Measurements from ENCODE around the gene AKAP6. TPM values are rescaled to one million over a fixed set of nuclear protein-coding genes. Genes with fewer than 3 reads are reported as not detected.

Gene AKAP6
- total RNA-seq, 1 donor from 2014 or later = 0.51 TPM

DNA sequence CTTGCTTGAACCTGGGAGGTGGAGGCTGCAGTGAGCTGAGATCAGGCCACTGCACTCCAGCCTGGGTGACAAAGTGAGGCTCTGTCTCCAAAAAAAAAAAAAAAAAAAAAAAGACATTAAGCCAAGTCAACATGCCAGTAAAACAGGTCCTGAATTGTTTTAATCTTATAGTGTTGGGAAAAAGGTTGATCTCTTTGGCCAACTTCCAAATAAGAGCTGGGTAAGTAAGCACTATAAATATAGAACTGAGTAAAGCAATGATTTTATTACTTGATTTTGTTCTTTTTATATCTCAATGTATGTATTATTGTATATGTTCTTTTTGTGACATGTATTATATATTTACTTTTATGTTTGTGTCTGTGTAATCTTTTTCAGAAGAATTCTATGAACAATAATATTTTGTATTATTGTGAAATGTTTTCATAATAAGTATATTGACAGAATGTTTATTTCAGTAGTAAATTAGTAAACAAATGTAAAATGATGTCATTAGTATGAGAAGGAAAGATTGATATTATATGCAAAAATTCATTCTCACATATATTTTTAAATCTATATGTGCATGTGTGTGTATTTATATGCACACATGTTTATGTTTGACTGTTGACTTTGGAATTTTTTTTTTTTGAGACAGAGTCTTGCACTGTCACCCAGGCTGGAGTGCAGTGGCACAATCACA lies 9.6 kb upstream of the AKAP6 start:
- H3K4me3 Mint-ChIP-seq = no peak overlapping the region
- no peaks in the 10 kb centered on the region for H3K36me3 Mint-ChIP-seq (ENCODE audit: low read depth)
- no peaks in the 10 kb centered on the region for H3K9me3 Mint-ChIP-seq
- H3K4me1 Mint-ChIP-seq = no peaks in the 10 kb centered on the region
- no peak for DNase-seq
- intact Hi-C loops (cut with micrococcal nuclease) = no loop called here
- H3K27me3 Mint-ChIP-seq = no peaks in the 10 kb centered on the region
- H3K27ac Mint-ChIP-seq = no peak overlapping the region

DNA sequence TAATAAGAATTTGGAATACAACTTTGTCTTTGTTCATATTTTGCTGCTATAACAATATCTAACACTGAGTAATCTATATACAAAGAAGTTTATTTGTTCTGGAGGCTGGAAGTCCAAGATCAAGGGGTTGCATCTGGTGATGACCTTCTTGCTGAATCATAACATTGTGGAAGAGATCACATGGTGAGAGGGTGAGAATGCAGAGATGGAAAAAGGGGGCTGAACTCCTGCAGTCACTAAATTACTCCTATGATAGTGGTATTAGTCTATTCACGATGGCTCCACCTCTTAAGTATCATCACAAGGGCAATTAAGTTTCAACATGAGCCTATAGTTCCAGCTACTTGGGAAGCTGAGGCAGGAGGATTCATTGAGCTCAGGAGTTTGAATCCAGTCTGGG lies 4.5 kb upstream of the AKAP6 start:
- no peaks in the 10 kb centered on the region for H3K4me1 Mint-ChIP-seq
- H3K27ac Mint-ChIP-seq = no peak overlapping the region
- H3K4me3 Mint-ChIP-seq = no peak overlapping the region

DNA sequence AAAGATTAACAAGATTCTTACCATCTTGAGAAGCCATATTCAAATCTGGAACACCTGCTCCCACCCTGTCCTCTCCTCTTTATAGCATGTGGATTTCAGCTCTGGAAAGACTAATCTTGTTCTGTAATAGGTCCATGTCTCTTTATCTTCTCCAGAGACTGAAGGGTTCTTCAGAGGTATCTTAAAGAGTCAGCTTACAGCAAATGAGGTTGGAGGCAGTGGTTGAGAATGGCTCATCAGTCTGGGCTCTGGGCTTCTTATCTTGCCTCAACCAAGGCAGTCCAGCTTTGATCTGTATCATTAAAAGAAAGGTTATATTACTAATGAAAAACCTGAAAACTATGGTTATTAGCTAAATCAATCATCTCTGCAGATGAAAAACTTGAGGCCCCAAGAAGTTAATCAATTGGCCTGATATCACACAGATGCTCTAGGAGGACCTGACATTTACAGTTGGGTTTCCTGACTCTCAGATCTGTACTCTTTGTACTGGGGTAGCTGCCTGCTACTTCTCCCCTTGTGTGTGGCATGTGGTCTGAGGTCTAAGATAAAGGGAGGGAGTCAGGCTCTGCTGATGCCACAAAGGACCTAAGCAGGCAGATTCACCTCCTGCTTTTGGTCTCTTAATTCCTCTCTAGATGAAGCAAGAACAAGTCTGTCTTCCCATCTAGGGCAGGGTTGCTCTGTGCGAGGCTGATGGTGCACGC lies 1.7 kb upstream of the AKAP6 start:
- intact Hi-C loops (cut with micrococcal nuclease) = no loop called here
- DNase-seq = no peak
- Mint-ChIP-seq H3K27ac (no peak overlapping the region), H3K4me1 (no peaks in the 10 kb centered on the region), H3K27me3 (no peaks in the 10 kb centered on the region), H3K4me3 (no peak overlapping the region), H3K36me3 (ENCODE audit: low read depth) (no peaks in the 10 kb centered on the region), H3K9me3 (no peaks in the 10 kb centered on the region)

More for the DNA sequence above, 4.5 kb upstream of the AKAP6 start:
- DNase-seq = no peak
- Mint-ChIP-seq H3K9me3 (no peaks in the 10 kb centered on the region), H3K36me3 (ENCODE audit: low read depth) (no peaks in the 10 kb centered on the region), H3K27me3 (no peaks in the 10 kb centered on the region)
- intact Hi-C loops (cut with micrococcal nuclease) = no loop called here

DNA sequence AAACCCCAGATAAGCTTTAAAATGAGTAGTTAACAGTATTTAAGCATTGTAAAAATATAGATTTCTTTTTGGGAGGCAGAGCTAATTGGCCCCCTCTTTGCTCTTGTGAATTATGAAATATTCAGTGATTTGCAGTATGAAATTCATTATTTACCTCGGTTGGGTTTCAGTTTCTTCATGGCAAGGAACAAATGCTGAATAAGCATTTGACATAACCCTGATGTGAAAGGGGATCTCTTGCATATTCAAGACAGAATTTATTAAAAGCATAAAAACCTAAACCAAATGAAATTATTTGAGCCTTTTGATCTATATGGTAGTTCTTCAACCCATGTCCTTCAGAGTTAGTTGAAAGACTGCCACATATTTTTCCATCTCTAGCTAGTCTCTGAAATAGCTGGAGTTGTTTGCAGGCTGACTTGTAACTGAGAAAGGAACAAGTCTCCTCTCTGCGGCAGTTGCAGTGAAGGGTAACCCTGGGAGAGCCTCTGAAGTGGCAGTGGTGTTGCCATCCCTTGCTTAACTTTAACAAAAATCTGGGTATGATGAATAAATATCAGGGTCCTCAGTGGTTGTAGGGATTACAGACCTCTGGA lies 690 bp downstream of the AKAP6 start:
- Mint-ChIP-seq H3K9me3 (no peaks in the 10 kb centered on the region), H3K27me3 (no peaks in the 10 kb centered on the region), H3K36me3 (ENCODE audit: low read depth) (no peaks in the 10 kb centered on the region), H3K4me1 (no peaks in the 10 kb centered on the region), H3K27ac (no peak overlapping the region), H3K4me3 (no peak overlapping the region)
- DNase-seq = no peak
- intact Hi-C loops (cut with micrococcal nuclease) = no loop called here

DNA sequence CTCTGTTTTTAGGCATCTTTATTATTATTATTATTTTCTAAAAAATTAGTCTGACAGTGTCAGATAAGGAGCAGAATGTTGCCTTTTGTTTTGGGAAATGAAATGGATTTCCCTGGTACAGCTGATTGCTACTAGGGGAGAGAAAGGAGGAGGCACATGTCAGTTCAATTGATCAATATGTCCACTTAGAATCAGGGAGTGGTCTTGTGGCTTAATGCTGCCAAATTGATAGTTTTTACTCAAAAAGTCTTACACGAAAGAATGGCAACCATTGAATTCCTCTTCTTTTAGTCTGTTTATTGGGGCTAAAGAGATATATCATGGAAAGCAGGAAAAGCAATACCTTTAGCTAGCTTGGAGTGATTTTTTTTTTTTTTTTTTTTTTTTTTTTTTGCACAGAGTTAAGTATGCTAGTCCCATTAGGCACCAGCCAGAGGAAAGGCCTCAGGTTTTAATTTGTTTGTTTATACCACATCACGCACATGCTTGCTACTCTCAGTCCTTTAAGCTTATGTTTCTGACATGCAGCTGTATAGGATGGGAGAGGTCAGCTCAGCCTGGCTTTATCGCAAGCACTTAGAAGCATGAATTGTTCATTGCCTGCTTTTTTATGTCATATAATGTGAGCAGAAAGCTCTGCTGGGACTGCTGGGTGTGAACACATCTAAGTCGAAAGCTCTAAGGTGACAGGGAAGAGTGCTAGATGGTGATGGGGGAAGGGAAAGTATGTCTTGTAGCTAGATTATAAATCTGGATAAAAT lies 1.4 kb downstream of the AKAP6 start:
- Mint-ChIP-seq H3K27me3 (no peaks in the 10 kb centered on the region), H3K9me3 (no peaks in the 10 kb centered on the region), H3K4me3 (no peak overlapping the region), H3K27ac (no peak overlapping the region), H3K4me1 (no peaks in the 10 kb centered on the region), H3K36me3 (ENCODE audit: low read depth) (no peaks in the 10 kb centered on the region)
- intact Hi-C loops (cut with micrococcal nuclease) = no loop called here
- DNase-seq = no peak

DNA sequence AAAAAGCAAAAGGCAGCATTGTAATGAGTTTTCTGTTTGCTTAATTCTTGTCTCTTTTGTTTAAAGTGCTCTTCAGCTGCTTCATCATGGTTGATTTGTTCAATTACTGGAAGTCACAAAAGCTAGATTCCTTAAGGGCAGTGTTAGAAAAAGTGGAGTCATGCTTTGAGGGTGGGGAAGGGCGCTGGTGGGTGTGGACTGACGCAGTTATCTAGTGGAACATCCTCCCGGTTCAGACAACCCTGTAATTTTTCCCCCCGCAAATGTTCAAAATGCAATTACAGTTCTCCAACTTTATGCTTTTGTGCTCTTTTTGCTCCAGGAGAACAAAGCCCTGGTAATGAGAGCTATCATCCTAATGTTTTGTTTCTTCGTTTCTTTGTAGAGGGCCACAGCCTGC lies 2.1 kb downstream of the AKAP6 start:
- no peaks in the 10 kb centered on the region for H3K27me3 Mint-ChIP-seq

DNA sequence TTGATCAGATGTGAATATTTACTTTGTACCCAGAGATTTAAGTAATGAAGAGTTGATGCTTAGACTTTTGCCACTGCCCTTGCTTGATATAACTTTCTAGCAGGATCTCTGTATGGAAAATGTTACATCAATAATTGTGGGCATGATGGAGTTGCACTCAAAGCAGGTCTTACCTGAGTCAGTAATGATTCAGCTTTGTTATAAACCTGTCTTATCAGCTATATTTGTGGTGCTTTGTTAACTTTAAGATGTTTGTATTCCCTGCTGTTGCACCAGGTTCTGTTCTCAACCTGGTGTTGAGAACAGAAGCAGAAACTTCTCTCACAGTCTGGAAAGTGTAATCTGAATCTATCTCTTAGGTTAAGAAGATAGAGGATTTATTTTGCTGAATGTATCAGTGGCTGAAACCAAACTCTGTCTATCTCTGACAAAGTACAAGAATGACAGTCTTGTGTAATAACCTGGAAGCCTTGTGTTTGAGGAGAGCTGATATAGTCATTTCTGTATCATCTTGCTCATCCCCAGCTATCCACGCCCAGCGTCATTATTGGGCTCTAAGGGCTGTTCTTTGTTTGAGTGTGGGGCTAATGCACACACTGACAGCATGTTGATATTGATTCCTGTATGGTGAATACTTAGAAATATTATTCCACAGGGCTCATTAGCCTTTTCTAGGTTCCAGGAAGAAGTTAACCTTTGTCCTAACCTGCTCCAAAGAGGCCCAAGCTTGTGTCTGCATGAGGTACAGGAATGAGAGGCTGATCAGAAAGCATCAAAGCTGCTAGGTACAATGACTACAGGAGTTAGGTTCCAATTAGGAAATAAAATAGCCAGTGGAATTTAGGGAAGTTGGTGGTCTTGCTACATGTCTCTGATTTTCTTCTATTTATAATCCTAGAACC lies 3.6 kb downstream of the AKAP6 start:
- Mint-ChIP-seq H3K4me1 (no peaks in the 10 kb centered on the region), H3K27ac (no peak overlapping the region), H3K36me3 (ENCODE audit: low read depth) (no peaks in the 10 kb centered on the region), H3K4me3 (no peak overlapping the region), H3K9me3 (no peaks in the 10 kb centered on the region), H3K27me3 (no peaks in the 10 kb centered on the region)
- no peak for DNase-seq
- intact Hi-C loops (cut with micrococcal nuclease) = no loop called here

More for the DNA sequence above, 2.1 kb downstream of the AKAP6 start:
- intact Hi-C loops (cut with micrococcal nuclease) = no loop called here
- no peak overlapping the region for H3K27ac Mint-ChIP-seq
- DNase-seq = no peak
- H3K36me3 Mint-ChIP-seq (ENCODE audit: low read depth) = no peaks in the 10 kb centered on the region
- no peak overlapping the region for H3K4me3 Mint-ChIP-seq
- H3K9me3 Mint-ChIP-seq = no peaks in the 10 kb centered on the region
- no peaks in the 10 kb centered on the region for H3K4me1 Mint-ChIP-seq

DNA sequence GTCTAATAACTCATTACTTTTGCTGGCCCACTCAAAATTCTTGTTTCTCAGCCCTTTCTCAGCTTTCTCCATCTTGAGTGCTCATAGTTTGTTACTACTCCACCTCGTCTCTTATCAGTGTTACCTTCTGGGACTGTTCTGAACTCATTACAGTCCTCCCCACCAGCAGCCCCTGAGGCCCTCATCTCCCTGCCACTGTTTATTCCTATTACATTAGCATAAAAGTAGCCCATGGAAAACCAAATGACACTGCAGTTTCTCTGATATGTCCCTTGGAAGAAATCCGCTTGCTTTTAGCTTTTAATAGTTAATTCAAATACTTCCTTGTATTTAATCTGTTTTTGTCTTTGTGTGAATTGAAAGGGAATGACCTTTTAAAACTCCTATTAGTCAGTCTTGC lies 7.6 kb downstream of the AKAP6 start:
- H3K27ac Mint-ChIP-seq = no peak overlapping the region
- H3K4me3 Mint-ChIP-seq = no peak overlapping the region
- peaks cover 2% of the 10 kb centered on the region for H3K27me3 Mint-ChIP-seq
- intact Hi-C loops (cut with micrococcal nuclease) = no loop called here
- no peaks in the 10 kb centered on the region for H3K9me3 Mint-ChIP-seq
- H3K4me1 Mint-ChIP-seq = no peaks in the 10 kb centered on the region
- no peaks in the 10 kb centered on the region for H3K36me3 Mint-ChIP-seq (ENCODE audit: low read depth)
- DNase-seq = no peak

DNA sequence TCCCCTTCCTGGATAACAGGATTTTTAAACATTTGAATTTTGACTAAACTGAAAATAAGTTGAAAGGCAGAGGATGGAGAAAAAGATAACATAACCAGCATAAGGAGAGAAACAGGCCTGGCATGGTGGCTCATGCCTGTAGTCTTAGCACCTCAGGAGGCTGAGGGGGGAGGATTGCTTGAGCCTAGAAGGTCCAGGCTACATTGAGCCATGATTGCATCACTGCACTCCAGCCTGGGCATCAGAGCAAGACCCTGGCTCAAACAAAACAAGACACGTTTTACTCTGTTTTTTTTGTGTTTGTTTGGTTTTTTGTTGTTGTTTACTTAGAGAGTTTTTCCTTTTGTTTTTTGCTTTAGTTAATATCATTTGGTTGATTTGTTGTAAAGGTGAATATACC lies 8.7 kb downstream of the AKAP6 start:
- Mint-ChIP-seq H3K9me3 (peaks cover 4% of the 10 kb centered on the region), H3K27me3 (peaks cover 2% of the 10 kb centered on the region), H3K36me3 (ENCODE audit: low read depth) (no peaks in the 10 kb centered on the region), H3K4me1 (no peaks in the 10 kb centered on the region), H3K4me3 (no peak overlapping the region), H3K27ac (no peak overlapping the region)
- intact Hi-C loops (cut with micrococcal nuclease) = no loop called here
- DNase-seq = no peak

DNA sequence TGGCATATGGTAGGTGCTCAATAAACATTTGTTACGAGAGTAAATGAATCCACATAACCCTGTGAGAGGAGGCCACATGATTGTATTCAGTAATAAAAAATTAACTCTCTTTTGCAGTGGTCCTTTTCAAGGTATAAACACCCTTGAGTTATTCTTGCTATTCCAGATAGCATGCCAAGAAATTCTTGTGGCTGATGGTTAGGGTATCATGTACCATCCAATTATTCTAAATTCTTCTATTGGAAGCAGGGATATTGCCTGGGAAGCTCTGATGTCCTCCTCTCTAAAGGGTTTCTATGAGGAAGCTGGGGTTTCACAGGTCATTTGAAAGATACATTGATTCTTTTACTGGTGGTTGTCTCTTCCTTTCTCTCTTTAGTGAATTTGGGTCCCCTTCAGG lies 10.1 kb downstream of the AKAP6 start:
- no peak overlapping the region for H3K4me3 Mint-ChIP-seq
- intact Hi-C loops (cut with micrococcal nuclease) = no loop called here
- no peaks in the 10 kb centered on the region for H3K36me3 Mint-ChIP-seq (ENCODE audit: low read depth)
- DNase-seq = no peak
- peaks cover 4% of the 10 kb centered on the region for H3K9me3 Mint-ChIP-seq
- no peaks in the 10 kb centered on the region for H3K4me1 Mint-ChIP-seq
- peaks cover 2% of the 10 kb centered on the region for H3K27me3 Mint-ChIP-seq
- no peak overlapping the region for H3K27ac Mint-ChIP-seq

DNA sequence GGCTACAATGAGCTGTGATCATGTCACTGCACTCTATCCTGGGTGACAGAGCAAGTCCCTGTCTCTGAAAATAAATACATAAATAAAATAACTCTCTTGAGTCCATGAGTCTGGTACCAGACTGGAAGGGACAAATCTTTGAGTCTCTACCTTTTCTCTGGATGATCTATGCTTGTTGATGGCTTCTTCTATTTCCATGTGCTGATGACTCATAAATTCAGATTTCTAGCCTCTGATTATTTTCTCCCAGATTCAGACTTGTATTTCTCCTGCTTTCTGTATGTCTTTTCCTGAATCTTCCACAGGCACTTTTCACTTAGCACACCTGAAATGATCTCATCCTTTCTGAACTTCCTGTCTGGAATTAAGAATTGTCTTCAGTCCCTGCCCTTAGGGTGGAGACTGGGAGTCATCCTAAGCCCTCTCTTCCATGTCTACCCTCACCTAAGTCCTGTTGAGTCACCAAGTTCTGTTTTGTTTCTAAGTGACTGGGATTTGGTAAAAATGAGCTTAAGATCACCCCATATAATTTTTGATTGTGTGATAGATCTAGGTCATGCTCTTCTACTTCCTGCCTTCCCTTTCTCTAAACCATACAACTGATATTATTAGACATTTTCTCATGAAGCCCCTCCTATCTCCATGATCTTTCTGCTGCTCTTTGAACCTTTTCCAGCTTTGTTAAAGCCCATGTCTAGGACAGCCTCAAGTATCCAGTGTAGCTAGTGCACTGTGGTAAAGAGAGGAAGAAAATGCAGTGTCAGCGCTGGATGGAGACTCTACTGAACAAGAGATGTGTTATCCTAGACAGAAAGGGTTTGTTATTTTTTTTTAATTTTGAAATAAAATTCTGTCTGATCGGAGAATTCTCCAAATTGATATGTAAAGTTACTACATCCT lies 13.1 kb downstream of the AKAP6 start:
- Mint-ChIP-seq H3K9me3 (peaks cover 4% of the 10 kb centered on the region), H3K4me3 (no peak overlapping the region), H3K4me1 (no peaks in the 10 kb centered on the region), H3K27me3 (peaks cover 2% of the 10 kb centered on the region), H3K27ac (no peak overlapping the region), H3K36me3 (ENCODE audit: low read depth) (no peaks in the 10 kb centered on the region)
- no peak for DNase-seq
- intact Hi-C loops (cut with micrococcal nuclease) = no loop called here

DNA sequence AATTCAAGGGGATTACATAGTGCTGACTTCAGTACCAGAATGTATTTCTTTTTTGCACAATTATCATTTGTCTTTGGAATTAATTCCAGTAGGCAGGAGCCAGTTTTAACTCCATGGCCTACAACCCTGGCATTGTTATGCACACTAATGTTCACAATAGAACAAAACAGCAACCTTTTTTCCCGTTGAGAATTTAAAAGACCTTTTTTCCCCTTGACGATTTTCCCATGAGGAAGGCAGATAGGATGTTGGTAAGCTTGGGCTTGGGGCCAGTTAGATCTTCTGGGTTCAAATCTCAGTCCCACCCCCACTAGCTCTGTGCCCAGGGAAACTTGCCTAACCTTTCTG lies 13.7 kb downstream of the AKAP6 start:
- Mint-ChIP-seq H3K9me3 (peaks cover 5% of the 10 kb centered on the region), H3K4me3 (no peak overlapping the region), H3K36me3 (ENCODE audit: low read depth) (no peaks in the 10 kb centered on the region), H3K27me3 (peaks cover 2% of the 10 kb centered on the region), H3K27ac (no peak overlapping the region), H3K4me1 (no peaks in the 10 kb centered on the region)
- intact Hi-C loops (cut with micrococcal nuclease) = no loop called here
- no peak for DNase-seq

Data from activated CD4-positive, alpha-beta T cell treated with anti-CD3 and anti-CD28 coated beads, Interleukin-2, amount 10 ng/mL, durations not matched to agents 24 days and 14 days (primary cell).